HL-60 (cell line): ENCODE data around the gene NQO2.
"Not testable (repeated sequence)": the region's sequence is repeated elsewhere in the genome, so short reads cannot be mapped to it uniquely, and the experiment has no call there.

Source experiments
- CTCF ChIP-seq: IDR thresholded peaks from one replicate; pipeline ENCODE4 v1.5.1; 2011; ENCODE audit warnings: low read length, control low read depth, inconsistent platforms; ENCODE audit not compliant: insufficient read depth
- TF ChIP-seq, protein P1 (sequence below): IDR thresholded peaks from 2 replicates; pipeline ENCODE4 v1.6.1; 2012; ENCODE audit warnings: low read depth; ENCODE audit not compliant: insufficient replicate concordance

- not testable (repeated sequence) for TF ChIP-seq CTCF
- TF ChIP-seq, protein P1, sequence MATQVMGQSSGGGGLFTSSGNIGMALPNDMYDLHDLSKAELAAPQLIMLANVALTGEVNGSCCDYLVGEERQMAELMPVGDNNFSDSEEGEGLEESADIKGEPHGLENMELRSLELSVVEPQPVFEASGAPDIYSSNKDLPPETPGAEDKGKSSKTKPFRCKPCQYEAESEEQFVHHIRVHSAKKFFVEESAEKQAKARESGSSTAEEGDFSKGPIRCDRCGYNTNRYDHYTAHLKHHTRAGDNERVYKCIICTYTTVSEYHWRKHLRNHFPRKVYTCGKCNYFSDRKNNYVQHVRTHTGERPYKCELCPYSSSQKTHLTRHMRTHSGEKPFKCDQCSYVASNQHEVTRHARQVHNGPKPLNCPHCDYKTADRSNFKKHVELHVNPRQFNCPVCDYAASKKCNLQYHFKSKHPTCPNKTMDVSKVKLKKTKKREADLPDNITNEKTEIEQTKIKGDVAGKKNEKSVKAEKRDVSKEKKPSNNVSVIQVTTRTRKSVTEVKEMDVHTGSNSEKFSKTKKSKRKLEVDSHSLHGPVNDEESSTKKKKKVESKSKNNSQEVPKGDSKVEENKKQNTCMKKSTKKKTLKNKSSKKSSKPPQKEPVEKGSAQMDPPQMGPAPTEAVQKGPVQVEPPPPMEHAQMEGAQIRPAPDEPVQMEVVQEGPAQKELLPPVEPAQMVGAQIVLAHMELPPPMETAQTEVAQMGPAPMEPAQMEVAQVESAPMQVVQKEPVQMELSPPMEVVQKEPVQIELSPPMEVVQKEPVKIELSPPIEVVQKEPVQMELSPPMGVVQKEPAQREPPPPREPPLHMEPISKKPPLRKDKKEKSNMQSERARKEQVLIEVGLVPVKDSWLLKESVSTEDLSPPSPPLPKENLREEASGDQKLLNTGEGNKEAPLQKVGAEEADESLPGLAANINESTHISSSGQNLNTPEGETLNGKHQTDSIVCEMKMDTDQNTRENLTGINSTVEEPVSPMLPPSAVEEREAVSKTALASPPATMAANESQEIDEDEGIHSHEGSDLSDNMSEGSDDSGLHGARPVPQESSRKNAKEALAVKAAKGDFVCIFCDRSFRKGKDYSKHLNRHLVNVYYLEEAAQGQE: not testable (repeated sequence)
These were observed 26.5 kb upstream of the NQO2 start for GRCh38 chr6:2973180-2973579.
